ENCODE data around the gene HERC3. TPM values are rescaled to one million over a fixed set of nuclear protein-coding genes. Genes with fewer than 3 reads are reported as not detected.

The HERC3 gene
- total RNA-seq, 4 donors from 2014 or later, result 50.5 to 73.4 (median 57.4) TPM

DNA sequence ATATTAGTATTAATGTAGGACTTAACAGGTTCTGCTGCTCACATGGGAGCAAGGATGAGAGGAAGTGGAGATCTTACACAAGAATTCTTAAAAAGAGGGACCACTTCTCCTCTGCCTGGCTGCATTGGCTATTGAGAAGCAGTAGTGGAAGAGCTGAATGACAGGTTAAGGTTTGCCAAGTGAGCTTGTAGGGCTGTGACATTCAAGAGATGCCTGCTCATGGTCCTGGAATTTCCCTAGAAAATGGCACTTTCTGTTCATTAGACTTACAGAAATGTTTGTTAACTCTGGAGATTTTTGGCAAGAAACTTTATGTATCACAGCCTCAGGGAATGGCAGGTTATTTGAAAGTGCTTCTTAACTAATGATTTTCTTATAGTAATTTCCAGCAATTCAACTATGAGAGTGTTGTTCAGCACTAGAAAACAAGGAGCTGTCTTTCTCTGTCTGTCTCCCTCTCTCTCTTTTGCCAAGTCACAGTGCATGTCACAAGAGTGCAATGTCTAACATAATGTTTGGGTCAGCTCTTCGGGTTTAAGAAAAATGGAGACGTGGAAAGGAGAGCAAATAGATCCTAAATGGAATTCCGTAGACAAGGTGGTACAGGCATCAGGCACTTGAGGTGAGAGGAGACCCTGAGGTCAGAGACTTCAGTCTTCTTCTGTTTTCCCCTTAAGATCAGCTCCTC, 113.7 kb downstream of the HERC3 start:
- Histone ChIP-seq H3K27me3 (no peaks in the 10 kb centered on the region), H3K9me3 (no peaks in the 10 kb centered on the region), H3K4me1 (no peaks in the 10 kb centered on the region), H3K27ac (no peak overlapping the region), H3K4me3 (no peak overlapping the region), H3K36me3 (peaks cover 0 to 38% (median 0%) of the 10 kb centered on the region in 3 donors)
- TF ChIP-seq, protein P1, sequence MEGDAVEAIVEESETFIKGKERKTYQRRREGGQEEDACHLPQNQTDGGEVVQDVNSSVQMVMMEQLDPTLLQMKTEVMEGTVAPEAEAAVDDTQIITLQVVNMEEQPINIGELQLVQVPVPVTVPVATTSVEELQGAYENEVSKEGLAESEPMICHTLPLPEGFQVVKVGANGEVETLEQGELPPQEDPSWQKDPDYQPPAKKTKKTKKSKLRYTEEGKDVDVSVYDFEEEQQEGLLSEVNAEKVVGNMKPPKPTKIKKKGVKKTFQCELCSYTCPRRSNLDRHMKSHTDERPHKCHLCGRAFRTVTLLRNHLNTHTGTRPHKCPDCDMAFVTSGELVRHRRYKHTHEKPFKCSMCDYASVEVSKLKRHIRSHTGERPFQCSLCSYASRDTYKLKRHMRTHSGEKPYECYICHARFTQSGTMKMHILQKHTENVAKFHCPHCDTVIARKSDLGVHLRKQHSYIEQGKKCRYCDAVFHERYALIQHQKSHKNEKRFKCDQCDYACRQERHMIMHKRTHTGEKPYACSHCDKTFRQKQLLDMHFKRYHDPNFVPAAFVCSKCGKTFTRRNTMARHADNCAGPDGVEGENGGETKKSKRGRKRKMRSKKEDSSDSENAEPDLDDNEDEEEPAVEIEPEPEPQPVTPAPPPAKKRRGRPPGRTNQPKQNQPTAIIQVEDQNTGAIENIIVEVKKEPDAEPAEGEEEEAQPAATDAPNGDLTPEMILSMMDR (IDR thresholded peaks at IDR 0.05), result no peak
- TF ChIP-seq POLR2A (IDR thresholded peaks at IDR 0.05), result no peak
- no peak for DNase-seq

DNA sequence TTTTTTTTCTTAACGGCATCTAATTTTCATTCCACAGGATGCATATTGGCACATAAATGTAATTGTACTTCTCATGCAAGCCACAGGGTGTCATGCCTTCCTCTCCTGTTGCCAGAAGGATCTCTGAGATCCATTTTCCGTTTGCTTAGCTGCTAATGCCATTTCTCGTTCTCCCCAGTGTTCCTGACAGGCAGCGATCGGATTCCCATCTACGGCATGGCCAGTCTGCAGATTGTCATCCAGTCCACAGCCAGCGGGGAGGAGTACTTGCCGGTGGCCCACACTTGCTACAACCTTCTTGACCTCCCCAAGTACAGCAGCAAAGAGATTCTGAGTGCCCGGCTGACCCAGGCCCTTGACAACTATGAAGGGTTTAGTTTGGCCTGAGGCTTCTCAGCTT, 114.3 kb downstream of the HERC3 start:
- Histone ChIP-seq H3K27me3 (no peaks in the 10 kb centered on the region), H3K36me3 (peaks cover 0 to 42% (median 0%) of the 10 kb centered on the region in 3 donors), H3K27ac (no peak overlapping the region), H3K4me3 (no peak overlapping the region), H3K4me1 (no peaks in the 10 kb centered on the region), H3K9me3 (no peaks in the 10 kb centered on the region)
- no peak for DNase-seq
- TF ChIP-seq, protein P1 (IDR thresholded peaks at IDR 0.05), result peak in 4 of 6 experiments; percentile 22 to 40 (median 32)
- TF ChIP-seq POLR2A (IDR thresholded peaks at IDR 0.05), result no peak

DNA sequence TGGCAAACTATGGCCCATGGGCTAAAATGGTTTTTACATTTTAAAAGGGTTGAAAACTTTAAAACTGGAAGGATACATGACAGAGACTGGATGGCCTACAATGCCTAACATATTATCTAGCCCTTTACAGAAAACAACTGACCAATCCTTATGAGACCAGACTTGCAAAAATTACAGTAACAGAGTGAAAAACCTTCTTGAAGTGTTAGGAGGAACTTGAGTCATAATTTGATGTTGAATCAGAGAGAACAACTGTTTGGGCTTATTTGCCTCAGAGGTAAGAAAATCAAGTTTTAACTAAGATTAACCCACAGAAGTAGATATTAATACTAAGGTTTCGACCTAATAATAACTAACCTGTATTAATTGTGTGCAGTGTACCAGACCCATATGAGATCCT, 117.7 kb downstream of the HERC3 start:
- no peaks in the 10 kb centered on the region for H3K27me3 ChIP-seq
- no peak overlapping the region for H3K27ac ChIP-seq
- DNase-seq, result no peak
- peaks cover 0 to 41% (median 0%) of the 10 kb centered on the region in 3 donors for H3K36me3 ChIP-seq
- H3K9me3 ChIP-seq, result no peaks in the 10 kb centered on the region
- TF ChIP-seq, protein P1 (IDR thresholded peaks at IDR 0.05), result no peak
- TF ChIP-seq POLR2A (IDR thresholded peaks at IDR 0.05), result no peak
- no peaks in the 10 kb centered on the region for H3K4me1 ChIP-seq
- no peak overlapping the region for H3K4me3 ChIP-seq

DNA sequence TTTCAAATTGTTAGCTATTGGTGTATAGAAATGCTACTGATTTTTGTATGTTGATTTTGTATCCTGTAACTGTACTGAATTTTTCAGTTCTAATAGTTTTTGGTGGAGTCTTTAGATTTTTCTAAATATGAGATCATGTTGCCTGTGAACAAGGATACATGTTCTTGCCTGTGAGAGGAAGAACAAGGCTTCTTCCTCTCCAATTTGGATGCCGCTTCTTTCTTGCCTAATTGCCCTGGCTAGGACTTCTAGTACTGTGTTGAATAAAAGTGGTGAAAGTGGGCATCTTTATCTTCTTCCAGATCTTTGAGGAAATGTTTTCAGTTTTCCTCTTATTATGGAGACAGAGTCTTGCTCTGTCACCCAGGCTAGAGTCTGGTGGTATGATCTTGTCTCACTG, 121.5 kb downstream of the HERC3 start:
- peaks cover 0 to 43% (median 0%) of the 10 kb centered on the region in 3 donors for H3K36me3 ChIP-seq
- no peak for DNase-seq
- H3K4me3 ChIP-seq, result no peak overlapping the region
- H3K9me3 ChIP-seq, result peaks cover 0 to 7% (median 0%) of the 10 kb centered on the region in 4 donors
- H3K4me1 ChIP-seq, result no peaks in the 10 kb centered on the region
- no peak for TF ChIP-seq POLR2A (IDR thresholded peaks at IDR 0.05)
- no peak overlapping the region for H3K27ac ChIP-seq
- H3K27me3 ChIP-seq, result no peaks in the 10 kb centered on the region

DNA sequence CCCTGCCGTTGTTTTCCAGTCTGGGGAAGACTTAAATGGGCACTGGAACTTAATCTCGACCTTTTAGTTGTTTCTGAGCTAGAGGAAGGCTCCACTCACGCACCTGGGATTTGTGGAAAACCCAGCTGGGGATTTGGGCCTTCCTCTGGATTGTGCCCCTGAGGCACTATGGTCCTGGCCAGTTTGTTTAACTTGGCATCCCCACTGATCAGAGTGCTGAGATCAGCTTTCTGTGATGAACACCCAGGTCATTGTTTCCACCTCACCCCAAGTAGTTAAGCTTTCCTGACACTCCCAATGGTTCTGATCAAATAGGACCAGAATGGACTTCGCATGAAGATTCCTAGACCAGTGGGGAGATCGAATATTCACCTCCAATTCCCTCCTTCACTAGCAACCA, 125.8 kb downstream of the HERC3 start:
- no peak overlapping the region for H3K4me3 ChIP-seq
- TF ChIP-seq, protein P1 (IDR thresholded peaks at IDR 0.05), result no peak
- H3K27ac ChIP-seq, result no peak overlapping the region
- peaks cover 0 to 7% (median 0%) of the 10 kb centered on the region in 4 donors for H3K9me3 ChIP-seq
- H3K27me3 ChIP-seq, result no peaks in the 10 kb centered on the region
- H3K36me3 ChIP-seq, result peaks cover 0 to 33% (median 0%) of the 10 kb centered on the region in 3 donors
- no peaks in the 10 kb centered on the region for H3K4me1 ChIP-seq
- no peak for DNase-seq

DNA sequence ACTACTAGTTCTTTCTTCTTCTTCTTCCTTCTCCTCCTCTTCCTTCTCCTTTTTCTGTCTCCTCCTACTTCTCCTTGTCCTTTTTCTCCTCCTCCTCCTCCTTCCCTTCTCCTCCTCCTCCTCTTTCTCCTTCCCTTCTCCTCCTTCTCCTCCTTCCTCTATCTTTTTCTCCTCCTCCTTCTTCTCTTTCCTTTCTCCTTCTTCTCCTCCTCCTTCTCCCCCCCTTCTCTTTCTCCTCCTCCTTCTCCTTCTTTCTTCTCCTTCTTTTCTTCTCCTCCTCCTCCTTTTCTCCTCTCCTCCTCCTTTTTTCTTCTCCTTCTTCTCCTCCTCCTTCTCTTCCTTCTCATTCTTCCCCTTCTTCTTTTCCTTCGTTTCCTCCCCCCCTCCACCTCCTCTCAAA, 127.1 kb downstream of the HERC3 start:
- H3K27ac ChIP-seq, result no peak overlapping the region
- H3K36me3 ChIP-seq, result peaks cover 0 to 34% (median 0%) of the 10 kb centered on the region in 3 donors
- TF ChIP-seq, protein P1 (IDR thresholded peaks at IDR 0.05), result no peak
- no peak for TF ChIP-seq POLR2A (IDR thresholded peaks at IDR 0.05)
- H3K27me3 ChIP-seq, result no peaks in the 10 kb centered on the region
- no peak for DNase-seq
- H3K4me1 ChIP-seq, result no peaks in the 10 kb centered on the region
- H3K9me3 ChIP-seq, result peaks cover 0 to 7% (median 0%) of the 10 kb centered on the region in 4 donors
- no peak overlapping the region for H3K4me3 ChIP-seq
